Caki2 (cell line): ENCODE results near the gene RTN4RL1. TPM values are rescaled to one million over a fixed set of nuclear protein-coding genes. Genes with fewer than 3 reads are reported as not detected.

Experiments
- DNase-seq: peaks from one replicate; pipeline ENCODE4 v3.0.0-alpha.2; 2015; ENCODE audit warnings: low read depth
- in situ Hi-C: cut with HindIII; loops from 2 replicates; pipeline ENCODE4 v1.10.0; 2016; ENCODE audit warnings: low sequenced_read_pairs, low pct_unique_long_range_greater_than_20kb, mixed read lengths
- total RNA-seq: library from RNA; depleted of rRNA; stranded (reverse); fragments of >200 nt; shearing (Covaris generic); gene quantifications from 2 replicates; pipeline ENCODE4 v1.2.3, GENCODE V29; 2014; ENCODE audit warnings: low replicate concordance

Gene RTN4RL1
- total RNA-seq, 1 experiment from 2014 or later, result 12.2 TPM

- in situ Hi-C loops, result no loop called here
- DNase-seq, result peak; percentile 51
Measured at GRCh38 chr17:1946021-1946932, 78.9 kb downstream of the RTN4RL1 start.

- peak; percentile 12 for DNase-seq
- in situ Hi-C loops, result no loop called here
Measured at GRCh38 chr17:1945621-1946020, 79.5 kb downstream of the RTN4RL1 start.

- no peak for DNase-seq
- in situ Hi-C loops, result no loop called here
Measured at GRCh38 chr17:1943436-1943831, 81.7 kb downstream of the RTN4RL1 start.

DNA sequence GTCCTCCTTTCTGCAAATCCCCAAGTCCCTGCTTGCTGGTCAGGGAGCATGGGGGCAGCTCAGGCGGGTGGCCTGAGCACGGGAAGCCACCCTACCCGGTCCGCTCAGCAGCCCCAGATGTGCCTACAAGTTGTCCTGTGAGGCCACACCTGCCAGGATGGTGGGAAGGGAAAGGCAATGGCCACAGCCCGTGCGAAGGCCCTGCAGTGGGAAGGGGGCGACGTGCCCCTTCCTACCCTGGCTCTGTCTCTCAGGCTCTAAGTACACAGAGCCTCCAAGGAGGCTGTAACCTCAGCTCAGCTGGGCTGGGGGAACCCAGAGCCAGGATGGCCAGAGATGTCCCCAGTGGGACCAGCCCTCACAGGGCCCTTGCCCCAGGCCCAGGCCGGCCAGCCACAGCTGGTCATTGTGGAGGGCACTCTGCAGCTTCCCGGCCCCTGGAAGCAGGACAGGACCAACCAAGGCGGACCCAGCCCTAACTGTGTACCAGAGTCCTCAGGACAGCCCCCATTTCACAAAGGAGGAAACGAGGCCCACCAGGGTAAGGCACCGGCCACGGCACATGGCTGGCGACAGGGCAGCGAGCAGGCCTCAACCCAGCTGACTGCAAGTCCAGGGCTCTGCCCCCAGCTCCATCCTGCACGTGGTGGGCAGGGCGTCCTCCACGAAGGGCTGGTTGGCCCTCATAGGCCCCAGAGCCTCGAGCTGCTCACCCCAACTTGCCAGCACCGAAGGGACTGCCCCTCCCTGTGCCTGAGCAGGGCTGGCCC, 82.3 kb downstream of the RTN4RL1 start:
- DNase-seq, result no peak
- in situ Hi-C loops, result no loop called here

GRCh38 chr17:1942066-1942365, 83.1 kb downstream of the RTN4RL1 start:
- in situ Hi-C loops, result no loop called here
- no peak for DNase-seq

GRCh38 chr17:1941272-1942065, 83.7 kb downstream of the RTN4RL1 start:
- no peak for DNase-seq
- in situ Hi-C loops, result no loop called here

DNA sequence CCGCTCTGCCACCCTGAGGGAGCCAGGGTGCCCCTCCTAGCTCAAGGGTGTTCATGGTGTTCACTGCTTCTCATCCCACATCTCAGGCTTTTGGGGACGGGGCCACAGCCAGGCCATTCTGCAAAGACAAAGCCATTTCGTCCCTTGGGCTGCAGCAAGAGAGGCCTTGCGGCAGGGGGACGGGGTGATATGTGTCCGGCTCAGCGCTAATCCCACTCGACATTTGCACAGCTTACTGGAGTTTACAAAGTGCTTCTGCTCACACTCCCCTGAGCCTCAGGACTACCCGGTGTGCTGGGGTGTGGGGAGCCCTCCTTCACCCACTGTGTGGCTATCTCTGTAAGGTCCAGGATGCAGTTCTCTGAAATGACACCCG, 84.3 kb downstream of the RTN4RL1 start:
- no peak for DNase-seq
- in situ Hi-C loops, result no loop called here

- in situ Hi-C loops, result no loop called here
- no peak for DNase-seq
Measured at GRCh38 chr17:1939981-1940809, 84.9 kb downstream of the RTN4RL1 start.

DNA sequence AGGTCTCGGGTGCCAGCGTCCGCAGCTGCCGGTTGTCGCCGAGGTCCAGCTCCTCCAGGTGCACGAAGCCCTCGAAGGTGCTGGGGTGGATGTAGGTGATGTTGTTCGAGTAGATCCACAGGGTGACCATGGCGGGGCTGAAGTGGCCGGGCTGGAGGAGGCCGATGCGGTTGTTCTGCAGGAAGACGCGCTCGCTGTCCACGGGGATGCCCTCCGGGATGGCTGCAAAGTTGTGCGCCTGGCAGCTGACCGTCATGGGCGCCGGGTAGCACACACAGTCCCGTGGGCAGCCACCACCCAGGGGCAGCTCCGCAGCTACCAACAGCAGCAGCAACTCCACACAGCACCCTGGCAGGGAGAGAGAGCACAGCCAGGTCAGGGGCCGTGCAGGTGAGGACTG, 87.7 kb downstream of the RTN4RL1 start:
- in situ Hi-C loops, result no loop called here
- no peak for DNase-seq

DNA sequence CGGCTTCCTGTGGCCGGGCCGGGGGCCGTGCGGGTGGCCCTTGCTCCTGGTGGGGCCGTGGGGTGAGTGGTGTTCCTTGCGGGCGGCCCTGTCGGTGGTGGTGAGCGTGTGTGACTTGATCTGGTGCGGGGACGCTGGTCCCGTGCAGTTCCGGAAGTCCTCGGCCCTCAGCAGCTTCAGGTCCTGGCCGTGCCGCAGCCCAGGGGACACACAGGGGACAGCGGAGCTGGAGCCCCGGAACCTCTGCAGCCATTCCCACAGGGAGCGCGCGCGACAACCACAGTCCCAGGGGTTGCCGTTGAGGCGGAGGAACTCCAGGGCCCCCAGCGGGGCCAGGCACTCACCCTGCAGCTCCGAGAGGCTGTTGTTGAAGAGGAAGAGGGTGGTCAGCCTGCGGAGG, 88.4 kb downstream of the RTN4RL1 start:
- in situ Hi-C loops, result no loop called here
- no peak for DNase-seq

DNA sequence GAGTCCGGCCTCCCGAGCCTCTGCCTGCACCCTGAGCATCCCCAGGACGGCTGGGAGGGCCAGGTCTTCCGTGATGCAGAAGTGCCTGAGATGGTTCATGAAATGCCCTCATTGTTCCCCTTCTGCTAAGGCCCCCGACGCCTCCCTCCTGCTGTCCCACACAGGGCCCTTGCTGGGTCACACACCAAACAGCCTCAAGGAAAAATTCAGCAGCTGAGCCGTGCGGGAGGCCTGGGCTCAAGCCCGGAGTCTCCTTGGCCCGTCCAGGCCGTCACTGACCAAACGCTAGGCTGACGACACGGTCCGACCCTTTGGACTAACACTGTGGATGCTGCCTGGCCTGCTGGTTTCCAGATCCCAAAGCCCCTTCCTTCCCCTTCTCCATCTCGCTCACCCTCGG, 90.2 kb downstream of the RTN4RL1 start:
- no peak for DNase-seq
- in situ Hi-C loops, result no loop called here

- DNase-seq, result no peak
- in situ Hi-C loops, result no loop called here
Measured at GRCh38 chr17:1933875-1934715, 91.0 kb downstream of the RTN4RL1 start.

GRCh38 chr17:1931844-1932579, 93.1 kb downstream of the RTN4RL1 start:
- DNase-seq, result no peak
- in situ Hi-C loops, result no loop called here

GRCh38 chr17:1930337-1930645, 94.8 kb downstream of the RTN4RL1 start:
- DNase-seq, result no peak
- in situ Hi-C loops, result no loop called here

- in situ Hi-C loops, result no loop called here
- DNase-seq, result no peak
Measured at GRCh38 chr17:1928976-1929375, 96.2 kb downstream of the RTN4RL1 start.

GRCh38 chr17:1920948-1921351, 104.2 kb downstream of the RTN4RL1 start:
- in situ Hi-C loops, result no loop called here
- DNase-seq, result no peak

DNA sequence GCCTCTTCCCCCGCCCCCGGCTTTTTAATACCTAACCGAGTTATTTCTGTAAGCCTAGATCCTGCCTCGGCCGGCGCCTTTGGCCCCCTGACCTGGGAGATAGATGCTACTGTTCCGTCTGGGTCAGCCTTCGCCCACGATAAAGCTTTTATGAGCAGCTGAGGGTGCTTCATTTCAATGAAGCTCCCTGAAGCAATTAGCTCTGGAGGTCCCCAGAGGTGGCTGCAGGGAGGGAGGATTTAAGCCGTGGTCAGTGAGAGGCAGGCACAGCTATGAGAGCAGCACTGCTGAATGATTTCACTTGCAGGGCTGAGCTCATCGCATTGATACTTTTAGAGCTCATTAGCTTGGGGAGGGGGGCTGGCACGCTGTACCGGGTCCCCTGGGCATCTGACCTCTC, 105.9 kb downstream of the RTN4RL1 start:
- in situ Hi-C loops, result no loop called here
- no peak for DNase-seq
